Neural progenitor cell (in vitro differentiated cells): Measurements from ENCODE around the gene ARHGAP15. TPM values are rescaled to one million over a fixed set of nuclear protein-coding genes. Genes with fewer than 3 reads are reported as not detected.

ENCODE experiments used
- DNase-seq: peaks from one replicate; pipeline ENCODE4 v3.0.0-alpha.2; 2016; ENCODE audit warnings: low spot score
- H2AFZ ChIP-seq: fragments of 200-600 bp; sonication (generic); replicated peaks from 2 replicates; pipeline ENCODE4 v1.6.1; 2016; ENCODE audit warnings: antibody characterized with exemption
- H3F3A ChIP-seq: fragments of 200-600 bp; sonication (generic); 2 replicates; pipeline ENCODE4 v1.6.1; 2016; ENCODE audit warnings: antibody characterized with exemption, low read depth
- H3K27ac ChIP-seq: fragments of 200-600 bp; sonication (generic); 2 replicates; pipeline ENCODE4 v1.5.1; 2016; ENCODE audit warnings: mild to moderate bottlenecking
- H3K27me3 ChIP-seq: fragments of 200-600 bp; sonication (generic); 2 replicates; pipeline ENCODE4 v1.6.1; 2016; ENCODE audit warnings: mild to moderate bottlenecking, moderate library complexity
- H3K36me3 ChIP-seq: fragments of 200-600 bp; sonication (generic); 2 replicates; pipeline ENCODE4 v1.5.1; 2016
- H3K4me1 ChIP-seq: fragments of 200-600 bp; sonication (generic); 2 replicates; pipeline ENCODE4 v1.6.1; 2016; ENCODE audit warnings: mixed run types
- H3K4me2 ChIP-seq: fragments of 200-600 bp; sonication (generic); 2 replicates; pipeline ENCODE4 v1.6.1; 2016
- H3K4me3 ChIP-seq: fragments of 200-600 bp; sonication (generic); 2 replicates; pipeline ENCODE4 v1.5.1; 2016
- H3K79me2 ChIP-seq: fragments of 200-600 bp; sonication (generic); 2 replicates; pipeline ENCODE4 v1.6.1; 2016; ENCODE audit warnings: low read depth
- H3K9ac ChIP-seq: fragments of 200-600 bp; sonication (generic); 2 replicates; pipeline ENCODE4 v1.6.1; 2016
- H3K9me3 ChIP-seq: fragments of 200-600 bp; sonication (generic); 2 replicates; pipeline ENCODE4 v1.5.1; 2016; ENCODE audit warnings: low read depth
- H4K20me1 ChIP-seq: fragments of 200-600 bp; sonication (generic); 2 replicates; pipeline ENCODE4 v1.6.1; 2016; ENCODE audit warnings: low read depth
- H3K27ac Mint-ChIP-seq: 3 replicates; pipeline ENCODE4 v1.8.0; 2021; ENCODE audit warnings: mixed read lengths
- H3K27me3 Mint-ChIP-seq: 2 replicates; pipeline ENCODE4 v1.8.0; 2022; ENCODE audit warnings: low read depth, mild to moderate bottlenecking, inconsistent platforms, moderate library complexity, mixed read lengths; ENCODE audit not compliant: insufficient read depth
- H3K36me3 Mint-ChIP-seq: 3 replicates; pipeline ENCODE4 v1.8.0; 2021; ENCODE audit warnings: mixed read lengths
- H3K4me1 Mint-ChIP-seq: 3 replicates; pipeline ENCODE4 v1.8.0; 2021; ENCODE audit warnings: mixed read lengths
- H3K4me3 Mint-ChIP-seq: 3 replicates; pipeline ENCODE4 v1.8.0; 2021; ENCODE audit warnings: mild to moderate bottlenecking, moderate library complexity, mixed read lengths
- H3K9me3 Mint-ChIP-seq: 3 replicates; pipeline ENCODE4 v1.8.0; 2020; ENCODE audit warnings: mixed read lengths
- CTCF ChIP-seq: fragments of 200-600 bp; sonication (generic); IDR thresholded peaks from 2 replicates; pipeline ENCODE4 v1.5.1; 2017; ENCODE audit warnings: antibody characterized with exemption, mild to moderate bottlenecking
- EZH2 ChIP-seq: fragments of 200-600 bp; sonication (generic); IDR thresholded peaks from 2 replicates; pipeline ENCODE4 v1.6.1; 2017; ENCODE audit warnings: antibody characterized with exemption, mild to moderate bottlenecking, moderate library complexity
- EZH2phosphoT487 ChIP-seq: fragments of 200-600 bp; sonication (generic); IDR thresholded peaks from 2 replicates; pipeline ENCODE4 v1.6.1; 2017; ENCODE audit warnings: antibody characterized with exemption
- total RNA-seq: library from RNA; depleted of rRNA; stranded (reverse); fragments of >200 nt; gene quantifications from 2 replicates; pipeline ENCODE4 v1.2.3, GENCODE V29; 2015; ENCODE audit warnings: low replicate concordance

The ARHGAP15 gene
- total RNA-seq, 1 donor from 2014 or later, result 5.9 TPM

- Mint-ChIP-seq H3K36me3 (no peaks in the 10 kb centered on the region), H3K4me3 (no peak overlapping the region), H3K27me3 (peaks cover 2% of the 10 kb centered on the region), H3K9me3 (no peaks in the 10 kb centered on the region), H3K4me1 (no peaks in the 10 kb centered on the region), H3K27ac (no peak overlapping the region)
- DNase-seq, result no peak
- TF ChIP-seq EZH2phosphoT487, result no peak
- TF ChIP-seq EZH2, result no peak
- no peak for TF ChIP-seq CTCF
- H3K9me3 ChIP-seq, result no peaks in the 10 kb centered on the region
- H4K20me1 ChIP-seq, result no peaks in the 10 kb centered on the region
- no peaks in the 10 kb centered on the region for H3K27me3 ChIP-seq
- H3K27ac ChIP-seq, result no peak overlapping the region
- no peaks in the 10 kb centered on the region for H3F3A ChIP-seq
- H2AFZ ChIP-seq, result no peak overlapping the region
- no peak overlapping the region for H3K4me2 ChIP-seq
- H3K9ac ChIP-seq, result no peak overlapping the region
- H3K4me3 ChIP-seq, result no peak overlapping the region
- no peaks in the 10 kb centered on the region for H3K36me3 ChIP-seq
- no peaks in the 10 kb centered on the region for H3K79me2 ChIP-seq
- no peaks in the 10 kb centered on the region for H3K4me1 ChIP-seq
These were observed 205.6 kb downstream of the ARHGAP15 start for GRCh38 chr2:143334837-143335236.

- H3K9me3 ChIP-seq, result no peaks in the 10 kb centered on the region
- Mint-ChIP-seq H3K4me3 (no peak overlapping the region), H3K27ac (no peak overlapping the region), H3K4me1 (no peaks in the 10 kb centered on the region), H3K36me3 (no peaks in the 10 kb centered on the region), H3K27me3 (peaks cover 2% of the 10 kb centered on the region), H3K9me3 (no peaks in the 10 kb centered on the region)
- H3K4me1 ChIP-seq, result no peaks in the 10 kb centered on the region
- H3K27me3 ChIP-seq, result no peaks in the 10 kb centered on the region
- H3K27ac ChIP-seq, result no peak overlapping the region
- TF ChIP-seq EZH2 (no peak), EZH2phosphoT487 (no peak), CTCF (no peak)
- no peaks in the 10 kb centered on the region for H3K36me3 ChIP-seq
- no peaks in the 10 kb centered on the region for H3F3A ChIP-seq
- H3K79me2 ChIP-seq, result no peaks in the 10 kb centered on the region
- H3K4me2 ChIP-seq, result no peak overlapping the region
- no peak for DNase-seq
- H3K9ac ChIP-seq, result no peak overlapping the region
- H4K20me1 ChIP-seq, result no peaks in the 10 kb centered on the region
- no peak overlapping the region for H2AFZ ChIP-seq
- H3K4me3 ChIP-seq, result no peak overlapping the region
These were observed 207.5 kb downstream of the ARHGAP15 start for GRCh38 chr2:143336719-143337210.

GRCh38 chr2:143341478-143341877 is 212.3 kb downstream of the ARHGAP15 start:
- no peak overlapping the region for H3K4me2 ChIP-seq
- H3K27me3 Mint-ChIP-seq, result no peaks in the 10 kb centered on the region

More at GRCh38 chr2:143341478-143341877, 212.3 kb downstream of the ARHGAP15 start:
- Histone ChIP-seq H3K9ac (no peak overlapping the region), H3K9me3 (no peaks in the 10 kb centered on the region), H3K27me3 (no peaks in the 10 kb centered on the region), H3K27ac (no peak overlapping the region), H3K36me3 (no peaks in the 10 kb centered on the region), H3K4me3 (no peak overlapping the region), H4K20me1 (no peaks in the 10 kb centered on the region), H2AFZ (no peak overlapping the region), H3K4me1 (no peaks in the 10 kb centered on the region), H3K79me2 (no peaks in the 10 kb centered on the region), H3F3A (no peaks in the 10 kb centered on the region)
- H3K36me3 Mint-ChIP-seq, result no peaks in the 10 kb centered on the region
- H3K4me1 Mint-ChIP-seq, result no peaks in the 10 kb centered on the region
- DNase-seq, result no peak
- no peak for TF ChIP-seq CTCF
- TF ChIP-seq EZH2, result no peak
- TF ChIP-seq EZH2phosphoT487, result no peak
- H3K4me3 Mint-ChIP-seq, result no peak overlapping the region
- H3K9me3 Mint-ChIP-seq, result no peaks in the 10 kb centered on the region
- H3K27ac Mint-ChIP-seq, result no peak overlapping the region
